ENCODE results near the gene ACVRL1.

The ACVRL1 gene

DNA sequence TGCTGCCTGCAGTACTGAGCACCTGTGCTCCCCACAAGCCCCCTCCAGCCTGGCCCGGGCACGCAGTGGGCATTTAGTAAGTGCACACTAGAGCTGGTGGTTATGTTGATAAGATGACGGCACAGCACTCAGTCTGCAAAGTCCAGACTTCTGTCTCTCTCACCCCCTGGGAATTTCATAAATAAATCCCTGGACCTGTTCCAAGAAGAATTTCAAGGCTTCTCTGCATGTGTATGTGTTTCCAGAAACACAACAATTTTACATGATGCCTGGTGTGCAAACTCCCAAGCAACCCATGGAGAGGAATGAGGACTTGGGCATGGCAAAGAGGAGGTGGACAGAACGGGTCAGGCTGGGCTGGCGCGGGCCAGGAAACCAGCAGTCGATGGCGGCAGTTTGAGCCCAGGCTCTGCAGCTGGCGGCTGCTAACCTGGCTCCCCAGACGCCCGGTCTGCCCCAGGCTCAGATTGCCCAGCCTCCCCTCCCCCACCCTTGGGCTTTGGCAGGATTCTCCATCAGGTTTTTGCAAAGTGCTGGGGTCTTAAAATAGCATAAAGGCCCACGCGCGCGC, 33.8 kb downstream of the ACVRL1 start:
- DNase-seq (ENCODE audit: low read depth) = peak; percentile 87

DNA sequence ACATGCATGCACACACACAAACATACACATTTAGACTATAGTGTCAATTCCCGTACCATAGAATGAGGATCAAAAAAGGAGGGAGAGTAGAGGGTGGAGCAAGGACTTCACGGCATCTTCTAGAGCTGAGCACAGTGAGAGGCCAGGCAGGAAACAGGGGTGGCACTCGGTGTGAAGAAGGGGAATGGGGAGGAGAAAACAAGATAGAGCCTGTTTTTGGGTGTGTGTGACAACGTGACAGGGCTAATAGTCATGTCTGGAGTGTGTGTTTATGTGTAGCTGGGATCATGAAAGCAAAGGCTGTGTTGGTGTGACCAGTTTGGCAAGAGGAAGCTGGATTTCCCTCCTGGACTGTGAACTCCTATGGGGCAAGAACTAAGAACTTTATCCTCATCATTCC, 34.3 kb downstream of the ACVRL1 start:
- H3K4me3 ChIP-seq (ENCODE audit: low read depth, low read length) = no peak overlapping the region
- no peak for DNase-seq (ENCODE audit: low read depth)
- TF ChIP-seq, protein P1, sequence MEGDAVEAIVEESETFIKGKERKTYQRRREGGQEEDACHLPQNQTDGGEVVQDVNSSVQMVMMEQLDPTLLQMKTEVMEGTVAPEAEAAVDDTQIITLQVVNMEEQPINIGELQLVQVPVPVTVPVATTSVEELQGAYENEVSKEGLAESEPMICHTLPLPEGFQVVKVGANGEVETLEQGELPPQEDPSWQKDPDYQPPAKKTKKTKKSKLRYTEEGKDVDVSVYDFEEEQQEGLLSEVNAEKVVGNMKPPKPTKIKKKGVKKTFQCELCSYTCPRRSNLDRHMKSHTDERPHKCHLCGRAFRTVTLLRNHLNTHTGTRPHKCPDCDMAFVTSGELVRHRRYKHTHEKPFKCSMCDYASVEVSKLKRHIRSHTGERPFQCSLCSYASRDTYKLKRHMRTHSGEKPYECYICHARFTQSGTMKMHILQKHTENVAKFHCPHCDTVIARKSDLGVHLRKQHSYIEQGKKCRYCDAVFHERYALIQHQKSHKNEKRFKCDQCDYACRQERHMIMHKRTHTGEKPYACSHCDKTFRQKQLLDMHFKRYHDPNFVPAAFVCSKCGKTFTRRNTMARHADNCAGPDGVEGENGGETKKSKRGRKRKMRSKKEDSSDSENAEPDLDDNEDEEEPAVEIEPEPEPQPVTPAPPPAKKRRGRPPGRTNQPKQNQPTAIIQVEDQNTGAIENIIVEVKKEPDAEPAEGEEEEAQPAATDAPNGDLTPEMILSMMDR (conservative IDR thresholded peaks at IDR 0.05; ENCODE audit: low read depth, low read length) = no peak

More for the DNA sequence above, 33.8 kb downstream of the ACVRL1 start:
- H3K4me3 ChIP-seq (ENCODE audit: low read depth, low read length) = no peak overlapping the region
- TF ChIP-seq, protein P1 (conservative IDR thresholded peaks at IDR 0.05; ENCODE audit: low read depth, low read length) = no peak

DNA sequence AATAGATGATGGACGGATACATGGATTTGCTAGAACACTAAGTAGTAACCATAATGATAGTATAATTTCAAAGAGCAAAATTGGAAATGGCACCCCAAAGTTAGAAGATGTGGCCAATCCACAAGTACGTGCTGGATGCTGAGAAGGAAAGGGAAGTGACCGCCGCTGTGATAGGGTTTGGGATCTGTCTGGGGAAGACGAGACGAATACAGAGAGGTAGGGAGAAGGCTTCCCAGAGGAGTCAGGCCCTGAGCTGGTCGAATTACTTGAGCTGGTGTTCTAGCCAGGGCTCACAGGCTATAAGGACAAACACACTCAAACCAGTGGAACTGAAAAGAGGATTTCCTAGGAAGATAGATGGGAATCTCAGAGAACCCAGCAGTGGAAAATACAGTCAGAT, 34.8 kb downstream of the ACVRL1 start:
- TF ChIP-seq, protein P1 (conservative IDR thresholded peaks at IDR 0.05; ENCODE audit: low read depth, low read length) = no peak
- H3K4me3 ChIP-seq (ENCODE audit: low read depth, low read length) = no peak overlapping the region
- no peak for DNase-seq (ENCODE audit: low read depth)

- DNase-seq (ENCODE audit: low read depth) = no peak
- H3K4me3 ChIP-seq (ENCODE audit: low read depth, low read length) = no peak overlapping the region
- TF ChIP-seq, protein P1 (conservative IDR thresholded peaks at IDR 0.05; ENCODE audit: low read depth, low read length) = no peak
Measured at GRCh38 chr12:51942501-51943000, 35.2 kb downstream of the ACVRL1 start.

- DNase-seq (ENCODE audit: low read depth) = no peak
- TF ChIP-seq, protein P1 (conservative IDR thresholded peaks at IDR 0.05; ENCODE audit: low read depth, low read length) = no peak
- H3K4me3 ChIP-seq (ENCODE audit: low read depth, low read length) = no peak overlapping the region
Measured at GRCh38 chr12:51943346-51943745, 36.0 kb downstream of the ACVRL1 start.

GRCh38 chr12:51944608-51945233, 37.4 kb downstream of the ACVRL1 start:
- H3K4me3 ChIP-seq (ENCODE audit: low read depth, low read length) = no peak overlapping the region
- DNase-seq (ENCODE audit: low read depth) = no peak
- TF ChIP-seq, protein P1 (conservative IDR thresholded peaks at IDR 0.05; ENCODE audit: low read depth, low read length) = no peak

Data from choroid plexus epithelial cell (primary cell).